Thyroid gland (tissue), 4 donors: ENCODE data around the gene ANLN. TPM values are rescaled to one million over a fixed set of nuclear protein-coding genes. Genes with fewer than 3 reads are reported as not detected.

Source experiments
- DNase-seq, 2 donors: peaks; one replicate each; pipeline ENCODE4 v3.0.0-alpha.2; 2019
- H3K27ac ChIP-seq, 3 donors: fragments of 200-600 bp; sonication (generic); 1 replicate in 2 of 3; 2 replicates in 1 of 3; pipeline ENCODE4 v1.5.1; 2016 to 2019; ENCODE audit warnings: mild to moderate bottlenecking in 1 of 3, moderate library complexity in 1 of 3
- H3K27me3 ChIP-seq: fragments of 200-600 bp; sonication (generic); one replicate; pipeline ENCODE4 v1.5.1; 2019
- H3K36me3 ChIP-seq, 2 donors: fragments of 200-600 bp; sonication (generic); one replicate each; pipeline ENCODE4 v1.5.1; 2016 to 2019
- H3K4me1 ChIP-seq, 2 donors: fragments of 200-600 bp; sonication (generic); one replicate each; pipeline ENCODE4 v1.5.1; 2017 to 2019
- H3K4me3 ChIP-seq, 3 donors: fragments of 200-600 bp; sonication (generic); replicated peaks in 1 of 3; 1 replicate in 2 of 3; 2 replicates in 1 of 3; pipeline ENCODE4 v1.5.1; 2016; ENCODE audit warnings: mild to moderate bottlenecking in 1 of 3
- H3K9me3 ChIP-seq: fragments of 200-600 bp; sonication (generic); one replicate; pipeline ENCODE4 v1.5.1; 2017
- CTCF ChIP-seq, 6 experiments: fragments of 200-600 bp in 3 of 6; fragments of 450-650 bp in 3 of 6; sonication (generic) in 3 of 6; IDR thresholded peaks; one replicate each; pipeline ENCODE4 v1.5.1; 2016 to 2019; ENCODE audit warnings: antibody characterized with exemption in 6 of 6, mild to moderate bottlenecking in 2 of 6, inconsistent platforms in 1 of 6, moderate library complexity in 1 of 6
- POLR2A ChIP-seq, 2 donors: fragments of 450-650 bp; IDR thresholded peaks; one replicate each; pipeline ENCODE4 v1.6.1; 2017; ENCODE audit warnings: antibody characterized with exemption in 2 of 2, mild to moderate bottlenecking in 2 of 2, moderate library complexity in 1 of 2
- WGBS, 2 donors: methylation state at CpG; one replicate each; pipeline ENCODE4 v1.1.5; 2017; 5-methylcytosine and 5-hydroxymethylcytosine counted together
- intact Hi-C: fragments of 100-400 bp; cut with DNase I; formaldehyde crosslinking; loops from one replicate; pipeline ENCODE4 v1.15.1; 2023
- total RNA-seq, 4 donors: library from RNA; depleted of rRNA; stranded (reverse); fragments of >200 nt; gene quantifications; one replicate each; pipeline ENCODE4 v1.2.3, GENCODE V29; 2016

ANLN gene
- total RNA-seq, 4 donors from 2014 or later, result 0.88 to 4.0 (median 3.1) TPM

- no peak for DNase-seq
- Histone ChIP-seq H3K4me1 (no peaks in the 10 kb centered on the region), H3K4me3 (no peak overlapping the region), H3K36me3 (no peaks in the 10 kb centered on the region), H3K27me3 (no peaks in the 10 kb centered on the region), H3K9me3 (no peaks in the 10 kb centered on the region), H3K27ac (no peak overlapping the region)
- intact Hi-C loops, result no loop called here
- TF ChIP-seq POLR2A (IDR thresholded peaks at IDR 0.05), result no peak
- no peak for TF ChIP-seq CTCF (IDR thresholded peaks at IDR 0.05)
Observed at GRCh38 chr7:36453769-36454168, 64.1 kb downstream of the ANLN start.

- Histone ChIP-seq H3K4me1 (no peaks in the 10 kb centered on the region), H3K4me3 (no peak overlapping the region), H3K36me3 (no peaks in the 10 kb centered on the region), H3K9me3 (no peaks in the 10 kb centered on the region), H3K27ac (no peak overlapping the region), H3K27me3 (no peaks in the 10 kb centered on the region)
- no peak for DNase-seq
- 92 to 98% methylated on average over 4 of the region's 4 CpGs for WGBS, 2 donors
- intact Hi-C loops, result no loop called here
- TF ChIP-seq CTCF (IDR thresholded peaks at IDR 0.05) (no peak), POLR2A (IDR thresholded peaks at IDR 0.05) (no peak)
Observed at GRCh38 chr7:36455646-36456045, 66.0 kb downstream of the ANLN start.

GRCh38 chr7:36456138-36456537, 66.5 kb downstream of the ANLN start:
- Histone ChIP-seq H3K4me1 (no peaks in the 10 kb centered on the region), H3K27ac (no peak overlapping the region), H3K27me3 (no peaks in the 10 kb centered on the region), H3K9me3 (no peaks in the 10 kb centered on the region), H3K4me3 (no peak overlapping the region), H3K36me3 (no peaks in the 10 kb centered on the region)
- no peak for TF ChIP-seq CTCF (IDR thresholded peaks at IDR 0.05)
- no peak for TF ChIP-seq POLR2A (IDR thresholded peaks at IDR 0.05)
- WGBS, 2 donors, result 77 to 94% methylated on average over 3 of the region's 3 CpGs
- intact Hi-C loops, result no loop called here
- DNase-seq, result no peak

GRCh38 chr7:36456548-36456947, 66.9 kb downstream of the ANLN start:
- 85 to 93% methylated on average over 2 of the region's 2 CpGs for WGBS, 2 donors
- Histone ChIP-seq H3K4me3 (no peak overlapping the region), H3K36me3 (no peaks in the 10 kb centered on the region), H3K4me1 (no peaks in the 10 kb centered on the region), H3K9me3 (no peaks in the 10 kb centered on the region), H3K27me3 (no peaks in the 10 kb centered on the region), H3K27ac (no peak overlapping the region)
- intact Hi-C loops, result no loop called here
- DNase-seq, result no peak
- TF ChIP-seq POLR2A (IDR thresholded peaks at IDR 0.05) (no peak), CTCF (IDR thresholded peaks at IDR 0.05) (no peak)

- DNase-seq, result no peak
- Histone ChIP-seq H3K36me3 (no peaks in the 10 kb centered on the region), H3K4me1 (no peaks in the 10 kb centered on the region), H3K4me3 (no peak overlapping the region), H3K9me3 (no peaks in the 10 kb centered on the region), H3K27me3 (no peaks in the 10 kb centered on the region), H3K27ac (no peak overlapping the region)
- TF ChIP-seq CTCF (IDR thresholded peaks at IDR 0.05), result no peak
- TF ChIP-seq POLR2A (IDR thresholded peaks at IDR 0.05), result no peak
- 83 to 84% methylated on average over 12 of the region's 12 CpGs for WGBS, 2 donors
- intact Hi-C loops, result no loop called here
Observed at GRCh38 chr7:36459236-36459960, 69.7 kb downstream of the ANLN start.
